GM18861 (cell line): ENCODE results near the gene ST6GALNAC3.
"Not testable (repeated sequence)": the region's sequence is repeated elsewhere in the genome, so short reads cannot be mapped to it uniquely, and the experiment has no call there.

Experiments used
- ATAC-seq: cut with Tn5 transposase; IDR thresholded peaks from one replicate; pipeline ENCODE4 v1.9.1; 2021; ENCODE audit not compliant: unreplicated experiment

Gene ST6GALNAC3

GRCh38 chr1:76317299-76317900, 242.9 kb downstream of the ST6GALNAC3 start:
- ATAC-seq, result no peak

- ATAC-seq, result peak; percentile 90
Observed at GRCh38 chr1:76330991-76331603, 256.6 kb downstream of the ST6GALNAC3 start.

- ATAC-seq, result no peak
Observed at GRCh38 chr1:76335882-76336281, 261.3 kb downstream of the ST6GALNAC3 start.

GRCh38 chr1:76336931-76337371, 262.4 kb downstream of the ST6GALNAC3 start:
- no peak for ATAC-seq

- no peak for ATAC-seq
Observed at GRCh38 chr1:76337542-76338219, 263.1 kb downstream of the ST6GALNAC3 start.

GRCh38 chr1:76340056-76340455, 265.5 kb downstream of the ST6GALNAC3 start:
- ATAC-seq, result no peak

GRCh38 chr1:76341816-76342215, 267.3 kb downstream of the ST6GALNAC3 start:
- ATAC-seq, result not testable (repeated sequence)

GRCh38 chr1:76343356-76343755, 268.8 kb downstream of the ST6GALNAC3 start:
- no peak for ATAC-seq

- no peak for ATAC-seq
Observed at GRCh38 chr1:76351655-76352054, 277.1 kb downstream of the ST6GALNAC3 start.

GRCh38 chr1:76352741-76353435, 278.3 kb downstream of the ST6GALNAC3 start:
- no peak for ATAC-seq

- no peak for ATAC-seq
Observed at GRCh38 chr1:76354236-76354635, 279.7 kb downstream of the ST6GALNAC3 start.

- ATAC-seq, result no peak
Observed at GRCh38 chr1:76366726-76367125, 292.2 kb downstream of the ST6GALNAC3 start.

- no peak for ATAC-seq
Observed at GRCh38 chr1:76371941-76372340, 297.4 kb downstream of the ST6GALNAC3 start.

GRCh38 chr1:76374086-76374485, 299.5 kb downstream of the ST6GALNAC3 start:
- ATAC-seq, result no peak

- no peak for ATAC-seq
Observed at GRCh38 chr1:76377247-76377646, 302.7 kb downstream of the ST6GALNAC3 start.

- ATAC-seq, result no peak
Observed at GRCh38 chr1:76379506-76379905, 305.0 kb downstream of the ST6GALNAC3 start.

GRCh38 chr1:76381450-76382097, 307.0 kb downstream of the ST6GALNAC3 start:
- ATAC-seq, result no peak

GRCh38 chr1:76388261-76388660, 313.7 kb downstream of the ST6GALNAC3 start:
- no peak for ATAC-seq

GRCh38 chr1:76390456-76390855, 315.9 kb downstream of the ST6GALNAC3 start:
- no peak for ATAC-seq

- no peak for ATAC-seq
Observed at GRCh38 chr1:76395059-76395458, 320.5 kb downstream of the ST6GALNAC3 start.

- no peak for ATAC-seq
Observed at GRCh38 chr1:76402128-76402527, 327.6 kb downstream of the ST6GALNAC3 start.
